CD4-positive, alpha-beta T cell (primary cell): ENCODE measurements around the gene PARM1. TPM values are rescaled to one million over a fixed set of nuclear protein-coding genes. Genes with fewer than 3 reads are reported as not detected.

Experiments
- ATAC-seq: fragments of 200-7000 bp; cut with Tn5 transposase; one replicate; pipeline ENCODE4 v1.10.0; 2022; ENCODE audit warnings: mild to moderate bottlenecking; ENCODE audit not compliant: poor library complexity
- CTCF ChIA-PET: fragments of 350-600 bp; sonication (Branson Sonifier 250); formaldehyde crosslinking; loops from one replicate; lab custom pipeline; 2021; ENCODE audit warnings: antibody characterized with exemption, inconsistent platforms; lab: Charles Lee
- POLR2A ChIA-PET: fragments of 350-600 bp; sonication (Branson Sonifier 250); formaldehyde crosslinking; loops from one replicate; lab custom pipeline; 2021; ENCODE audit warnings: antibody characterized with exemption, inconsistent platforms; lab: Charles Lee
- DNase-seq, 14 experiments: peaks; one replicate each; pipeline ENCODE4 v3.0.0-alpha.2; 2013 to 2020; ENCODE audit warnings: mixed read lengths in 2 of 14
- H3K27ac ChIP-seq, 2 donors: one replicate each; pipeline versions ENCODE4 v1.5.1 to v1.7.0; 2013; ENCODE audit warnings: low read length in 2 of 2, low read depth in 1 of 2, mild to moderate bottlenecking in 1 of 2
- H3K27me3 ChIP-seq, 2 experiments: 1 replicate in 1 of 2; 2 replicates in 1 of 2; pipeline versions ENCODE4 v1.6.1 to v1.7.0; 2013; ENCODE audit warnings: low read length in 2 of 2, control low read depth in 1 of 2, mild to moderate bottlenecking in 1 of 2, moderate library complexity in 1 of 2; ENCODE audit not compliant: insufficient read depth in 2 of 2, control insufficient read depth in 1 of 2
- H3K36me3 ChIP-seq: one replicate; pipeline ENCODE4 v1.6.1; 2013; ENCODE audit warnings: low read length, control low read depth; ENCODE audit not compliant: insufficient read depth
- H3K4me1 ChIP-seq: one replicate; pipeline ENCODE4 v1.6.1; 2013; ENCODE audit warnings: low read length, control low read depth; ENCODE audit not compliant: insufficient read depth
- H3K4me3 ChIP-seq: one replicate; pipeline ENCODE4 v1.5.1; 2013; ENCODE audit warnings: mild to moderate bottlenecking, low read length, moderate library complexity
- H3K9me3 ChIP-seq, 2 experiments: 1 replicate in 1 of 2; 2 replicates in 1 of 2; pipeline versions ENCODE4 v1.6.1 to v1.7.0; 2013; ENCODE audit warnings: low read length in 2 of 2, mild to moderate bottlenecking in 2 of 2, control low read depth in 1 of 2, moderate library complexity in 1 of 2; ENCODE audit not compliant: control insufficient read depth in 1 of 2, insufficient read depth in 1 of 2
- H3K27ac Mint-ChIP-seq: one replicate; pipeline ENCODE4 v1.8.0; 2020; ENCODE audit warnings: mixed read lengths
- H3K27me3 Mint-ChIP-seq: one replicate; pipeline ENCODE4 v1.8.0; 2021; ENCODE audit warnings: mixed read lengths
- H3K36me3 Mint-ChIP-seq: one replicate; pipeline ENCODE4 v1.8.0; 2021; ENCODE audit warnings: low read depth, mixed read lengths
- H3K4me1 Mint-ChIP-seq: one replicate; pipeline ENCODE4 v1.8.0; 2021; ENCODE audit warnings: low read depth, mixed read lengths
- H3K4me3 Mint-ChIP-seq: one replicate; pipeline ENCODE4 v1.8.0; 2020; ENCODE audit warnings: mild to moderate bottlenecking, mixed read lengths
- H3K9me3 Mint-ChIP-seq: one replicate; pipeline ENCODE4 v1.8.0; 2020; ENCODE audit warnings: mixed read lengths
- CTCF ChIP-seq: fragments of 200-600 bp; IDR thresholded peaks from one replicate; pipeline ENCODE4 v1.8.0; 2022; ENCODE audit warnings: antibody characterized with exemption, mild to moderate bottlenecking
- intact Hi-C, 2 experiments: fragments of 100-400 bp; cut with DNase I in 1 of 2; cut with micrococcal nuclease in 1 of 2; formaldehyde crosslinking; loops; one replicate each; pipeline versions ENCODE4 v1.15.1 to v1.9.0; 2023 to 2025; cut with DNase I, micrococcal nuclease
- total RNA-seq, 174 experiments: library from RNA in 2 of 174; stranded (reverse) in 2 of 174; gene quantifications; one replicate each; pipeline ENCODE4 v1.2.3 and lab custom pipeline; 2021 to 2026

The PARM1 gene
- total RNA-seq, 2 experiments from 2014 or later = 0.05 to 0.06 TPM

GRCh38 chr4:74948236-74948635 lies 15.3 kb downstream of the PARM1 start:
- no peak for TF ChIP-seq CTCF
- no peak overlapping the region for H3K4me3 ChIP-seq
- H3K36me3 ChIP-seq = no peaks in the 10 kb centered on the region
- Mint-ChIP-seq H3K4me3 (no peak overlapping the region), H3K9me3 (no peaks in the 10 kb centered on the region), H3K4me1 (no peaks in the 10 kb centered on the region), H3K27me3 (no peaks in the 10 kb centered on the region), H3K36me3 (no peaks in the 10 kb centered on the region), H3K27ac (no peak overlapping the region)
- H3K27me3 ChIP-seq = no peaks in the 10 kb centered on the region
- H3K27ac ChIP-seq = no peak overlapping the region
- intact Hi-C loops = no loop called here
- POLR2A ChIA-PET = no interaction called here
- no peaks in the 10 kb centered on the region for H3K9me3 ChIP-seq
- ATAC-seq (no peak), DNase-seq (no peak)
- CTCF ChIA-PET = no interaction called here
- H3K4me1 ChIP-seq = no peaks in the 10 kb centered on the region

- H3K27ac ChIP-seq = no peak overlapping the region
- CTCF ChIA-PET = no interaction called here
- ATAC-seq (no peak), DNase-seq (no peak)
- no peak for TF ChIP-seq CTCF
- no peak overlapping the region for H3K27ac Mint-ChIP-seq
- POLR2A ChIA-PET = no interaction called here
- no peaks in the 10 kb centered on the region for H3K36me3 Mint-ChIP-seq
- no peak overlapping the region for H3K4me3 Mint-ChIP-seq
- no peak overlapping the region for H3K4me3 ChIP-seq
- H3K9me3 Mint-ChIP-seq = no peaks in the 10 kb centered on the region
- H3K4me1 Mint-ChIP-seq = no peaks in the 10 kb centered on the region
- H3K27me3 ChIP-seq = no peaks in the 10 kb centered on the region
- no peaks in the 10 kb centered on the region for H3K4me1 ChIP-seq
- peaks cover 5% of the 10 kb centered on the region for H3K27me3 Mint-ChIP-seq
- H3K9me3 ChIP-seq = no peaks in the 10 kb centered on the region
- H3K36me3 ChIP-seq = no peaks in the 10 kb centered on the region
- intact Hi-C loops = no loop called here
Measured at GRCh38 chr4:74950200-74950599, 17.3 kb downstream of the PARM1 start.

GRCh38 chr4:74950882-74951281 lies 18.0 kb downstream of the PARM1 start:
- Mint-ChIP-seq H3K9me3 (no peaks in the 10 kb centered on the region), H3K27ac (no peak overlapping the region), H3K27me3 (peaks cover 9% of the 10 kb centered on the region), H3K36me3 (no peaks in the 10 kb centered on the region), H3K4me1 (no peaks in the 10 kb centered on the region), H3K4me3 (no peak overlapping the region)
- Histone ChIP-seq H3K36me3 (no peaks in the 10 kb centered on the region), H3K4me3 (no peak overlapping the region), H3K4me1 (no peaks in the 10 kb centered on the region), H3K27me3 (no peaks in the 10 kb centered on the region), H3K9me3 (no peaks in the 10 kb centered on the region), H3K27ac (no peak overlapping the region)
- intact Hi-C loops = no loop called here
- TF ChIP-seq CTCF = no peak
- POLR2A ChIA-PET = no interaction called here
- ATAC-seq (no peak), DNase-seq (no peak)
- CTCF ChIA-PET = no interaction called here
